GM23338 (cell line): ENCODE results near the gene SCAPER.

Experiments used
- CREB1 ChIP-seq: fragments of 250-450 bp; sonication (Bioruptor Pico); IDR thresholded peaks from 2 replicates; pipeline ENCODE4 v1.5.0; 2020; ENCODE audit warnings: low read depth, mild to moderate bottlenecking, moderate library complexity
- CTCF ChIP-seq, 2 experiments: fragments of 200-600 bp in 1 of 2; sonication (generic) in 1 of 2; conservative IDR thresholded peaks; 2 replicates each; pipeline versions ENCODE4 v1.5.1 to v1.6.1; 2016 to 2017; ENCODE audit warnings: antibody characterized with exemption in 2 of 2, low read depth in 2 of 2, mild to moderate bottlenecking in 2 of 2, moderate library complexity in 1 of 2
- ETS1 ChIP-seq: IDR thresholded peaks from 2 replicates; pipeline ENCODE4 v1.6.1; 2016; ENCODE audit warnings: antibody characterized with exemption
- EZH2 ChIP-seq: fragments of 200-600 bp; sonication (generic); IDR thresholded peaks from one replicate; pipeline ENCODE4 v1.8.0; 2017; ENCODE audit warnings: antibody characterized with exemption, mild to moderate bottlenecking, low read depth; ENCODE audit not compliant: unreplicated experiment
- EZH2phosphoT487 ChIP-seq: fragments of 200-600 bp; sonication (generic); IDR thresholded peaks from one replicate; pipeline ENCODE4 v1.8.1; 2018; ENCODE audit warnings: antibody characterized with exemption; ENCODE audit not compliant: unreplicated experiment
- JUNB ChIP-seq: IDR thresholded peaks from one replicate; pipeline ENCODE4 v1.6.1; 2016; ENCODE audit warnings: antibody characterized with exemption; ENCODE audit not compliant: unreplicated experiment
- NANOG ChIP-seq: IDR thresholded peaks from 2 replicates; pipeline ENCODE4 v1.6.1; 2016; ENCODE audit warnings: antibody characterized with exemption, borderline replicate concordance
- POLR2AphosphoS5 ChIP-seq: IDR thresholded peaks from 2 replicates; pipeline ENCODE4 v1.6.1; 2016; ENCODE audit warnings: antibody characterized with exemption, low read depth
- REST ChIP-seq: IDR thresholded peaks from one replicate; pipeline ENCODE4 v1.6.1; 2018; ENCODE audit warnings: antibody characterized with exemption; ENCODE audit not compliant: unreplicated experiment
- STAT1 ChIP-seq: IDR thresholded peaks from one replicate; pipeline ENCODE4 v1.6.1; 2016; ENCODE audit warnings: antibody characterized with exemption; ENCODE audit not compliant: unreplicated experiment
- ZNF114 ChIP-seq: fragments of 250-450 bp; sonication (Bioruptor Pico); IDR thresholded peaks from 2 replicates; pipeline ENCODE4 v1.5.0; 2020; ENCODE audit warnings: mild to moderate bottlenecking, moderate library complexity
- ZNF331 ChIP-seq: fragments of 250-450 bp; sonication (Bioruptor Pico); IDR thresholded peaks from 2 replicates; pipeline ENCODE4 v1.5.0; 2020; ENCODE audit warnings: low read depth, mild to moderate bottlenecking, moderate library complexity
- ZNF462 ChIP-seq: fragments of 250-450 bp; sonication (Bioruptor Pico); IDR thresholded peaks from 2 replicates; pipeline ENCODE4 v1.5.0; 2020; ENCODE audit warnings: mild to moderate bottlenecking, moderate library complexity

GRCh38 chr15:76433798-76434400, 471.2 kb downstream of the SCAPER start:
- TF ChIP-seq CTCF (conservative IDR thresholded peaks at IDR 0.05; ENCODE audit: low read depth in 2 of 2) (no peak), REST (no peak), POLR2AphosphoS5 (no peak), EZH2 (no peak), CREB1 (CRISPR knock-in tag) (no peak), ZNF114 (CRISPR knock-in tag) (no peak), EZH2phosphoT487 (no peak), ETS1 (no peak), STAT1 (no peak), ZNF331 (CRISPR knock-in tag) (no peak), JUNB (no peak), NANOG (no peak), ZNF462 (CRISPR knock-in tag) (no peak)
